Common myeloid progenitor, CD34-positive (primary cell): ENCODE measurements around the gene ZNF804B.

ENCODE experiments used
- CTCF ChIA-PET: fragments of 350-600 bp; sonication (Branson Sonifier 250); formaldehyde crosslinking; loops from one replicate; lab custom pipeline; 2021; ENCODE audit warnings: antibody characterized with exemption; lab: Charles Lee
- POLR2A ChIA-PET: fragments of 350-600 bp; sonication (Branson Sonifier 250); formaldehyde crosslinking; loops from one replicate; lab custom pipeline; 2021; ENCODE audit warnings: antibody characterized with exemption; lab: Charles Lee
- DNase-seq, 3 donors: peaks; one replicate each; pipeline versions ENCODE4 v3.0.0 to v3.0.0-alpha.2; 2013
- H3K27ac ChIP-seq, 2 experiments: 1 replicate in 1 of 2; 2 replicates in 1 of 2; pipeline ENCODE4 v1.7.0; 2013; ENCODE audit warnings: inconsistent platforms in 2 of 2, low read length in 2 of 2, mild to moderate bottlenecking in 2 of 2, low read depth in 1 of 2, moderate library complexity in 1 of 2; ENCODE audit not compliant: severe bottlenecking in 2 of 2, insufficient read depth in 1 of 2, poor library complexity in 1 of 2
- H3K27me3 ChIP-seq, 5 experiments: replicated peaks in 2 of 5; 1 replicate in 3 of 5; 2 replicates in 2 of 5; pipeline versions ENCODE4 v1.6.1 to v1.7.0; 2013; ENCODE audit warnings: low read length in 4 of 5, mild to moderate bottlenecking in 2 of 5, moderate library complexity in 2 of 5, inconsistent platforms in 1 of 5; ENCODE audit not compliant: insufficient read depth in 5 of 5, control insufficient read depth in 4 of 5
- H3K36me3 ChIP-seq, 4 experiments: 1 replicate in 2 of 4; 2 replicates in 2 of 4; pipeline versions ENCODE4 v1.6.1 to v1.7.0; 2013; ENCODE audit warnings: low read length in 3 of 4, control low read depth in 1 of 4, mild to moderate bottlenecking in 1 of 4; ENCODE audit not compliant: control insufficient read depth in 4 of 4, insufficient read depth in 4 of 4
- H3K4me1 ChIP-seq, 4 experiments: 1 replicate in 3 of 4; 2 replicates in 1 of 4; pipeline versions ENCODE4 v1.6.1 to v1.7.1; 2013; ENCODE audit warnings: low read length in 3 of 4, mild to moderate bottlenecking in 3 of 4, control low read depth in 1 of 4, inconsistent platforms in 1 of 4, moderate library complexity in 1 of 4; ENCODE audit not compliant: control insufficient read depth in 4 of 4, insufficient read depth in 4 of 4; ENCODE audit errors: control extremely low read depth in 1 of 4
- H3K4me3 ChIP-seq, 7 experiments: 1 replicate in 4 of 7; 2 replicates in 3 of 7; pipeline versions ENCODE4 v1.5.1 to v1.7.0; 2013; ENCODE audit warnings: mild to moderate bottlenecking in 7 of 7, low read length in 6 of 7, moderate library complexity in 6 of 7, inconsistent platforms in 2 of 7, low read depth in 2 of 7, control low read depth in 1 of 7; ENCODE audit not compliant: insufficient read depth in 4 of 7, control insufficient read depth in 1 of 7; ENCODE audit errors: extremely low read depth in 1 of 7
- H3K9me3 ChIP-seq, 5 experiments: 1 replicate in 4 of 5; 2 replicates in 1 of 5; pipeline versions ENCODE4 v1.6.1 to v1.7.1; 2013; ENCODE audit warnings: low read length in 4 of 5, mild to moderate bottlenecking in 2 of 5, inconsistent platforms in 1 of 5, low read depth in 1 of 5, moderate library complexity in 1 of 5; ENCODE audit not compliant: control insufficient read depth in 4 of 5, insufficient read depth in 2 of 5; ENCODE audit errors: control extremely low read depth in 1 of 5
- WGBS: methylation state at CpG from one replicate; pipeline ENCODE4 v1.1.5; 2013; ENCODE audit not compliant: insufficient coverage; 5-methylcytosine and 5-hydroxymethylcytosine counted together

The ZNF804B gene

DNA sequence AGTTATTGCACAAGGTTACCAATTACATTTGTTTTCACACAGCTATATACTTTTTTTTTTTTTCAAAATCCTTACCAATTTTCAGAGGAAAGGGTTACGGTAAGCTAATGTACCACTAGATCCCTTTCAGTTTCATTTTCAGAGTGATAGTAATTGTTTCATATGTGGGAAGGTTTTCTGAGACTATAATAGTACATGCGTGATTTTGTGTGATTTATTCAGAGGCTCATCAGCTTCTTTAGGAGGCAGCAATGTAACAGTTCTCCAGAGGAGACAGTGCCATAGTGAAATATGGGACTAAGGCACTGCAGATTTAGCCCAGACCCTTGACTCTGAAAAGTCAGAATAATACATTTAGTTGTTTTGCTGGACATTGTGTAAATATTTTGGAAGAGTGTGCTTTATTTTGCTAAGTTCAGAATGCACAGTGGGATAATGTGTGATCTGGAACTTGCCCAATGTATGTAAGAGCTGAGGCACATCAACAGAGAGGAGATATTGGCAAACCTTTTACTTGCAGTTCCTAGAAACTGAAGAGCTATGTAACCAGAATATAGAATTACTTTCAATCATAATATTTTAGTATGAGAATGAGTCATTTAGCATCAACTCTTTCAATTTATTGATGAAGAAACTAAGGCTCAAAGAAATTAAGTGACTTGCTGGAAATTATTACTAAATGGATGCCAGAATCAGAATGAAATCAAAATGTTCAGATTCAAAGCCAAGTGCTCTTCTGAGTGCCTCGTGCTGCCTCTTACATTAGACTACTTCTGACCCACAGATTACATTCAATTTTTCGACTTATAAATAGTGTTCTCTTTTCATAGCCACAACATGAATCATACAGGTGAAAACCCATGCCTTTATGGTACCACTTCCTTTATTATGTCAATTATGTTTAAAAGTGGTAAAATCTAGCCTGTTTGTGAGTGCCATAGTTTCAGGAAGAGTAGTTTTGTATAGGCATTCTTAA, 243.8 kb downstream of the ZNF804B start:
- ChIA-PET CTCF (no interaction called here), POLR2A (no interaction called here)
- Histone ChIP-seq H3K4me1 (peaks cover 2 to 11% (median 5%) of the 10 kb centered on the region in 4 experiments), H3K36me3 (no peaks in the 10 kb centered on the region), H3K9me3 (no peaks in the 10 kb centered on the region), H3K27me3 (no peaks in the 10 kb centered on the region), H3K4me3 (peak overlapping the region in 6 of 7 experiments; percentile 24 to 78 (median 52)), H3K27ac (peak overlapping the region in 1 of 2 experiments; percentile 55)
- WGBS, result 33% methylated on average over 2 of the region's 4 CpGs
- peak; percentile 22 to 65 (median 64) for DNase-seq

DNA sequence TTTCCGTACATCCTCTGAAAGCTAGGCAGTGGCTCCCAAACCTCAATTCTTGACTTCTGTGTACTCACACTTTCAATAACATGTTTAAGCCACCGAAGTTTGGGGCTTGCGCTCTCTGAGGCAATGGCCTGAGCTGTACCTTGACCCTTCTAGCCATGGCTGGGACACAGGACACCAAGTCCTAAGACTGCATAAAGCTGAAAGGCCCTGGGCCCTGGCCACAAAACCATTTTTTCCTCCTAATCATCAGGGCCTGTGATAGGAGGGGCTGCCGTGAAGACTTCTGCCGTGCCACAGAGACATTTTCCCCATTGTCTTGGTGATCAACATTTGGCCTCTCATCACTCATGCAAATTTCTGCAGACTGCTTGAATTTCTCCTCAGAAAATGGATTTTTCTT, 252.5 kb downstream of the ZNF804B start:
- Histone ChIP-seq H3K27ac (no peak overlapping the region), H3K4me1 (no peaks in the 10 kb centered on the region), H3K27me3 (no peaks in the 10 kb centered on the region), H3K36me3 (no peaks in the 10 kb centered on the region), H3K4me3 (no peak overlapping the region), H3K9me3 (peaks cover 0 to 7% (median 0%) of the 10 kb centered on the region in 5 experiments)
- WGBS, result 92% methylated on average over 5 of the region's 5 CpGs
- ChIA-PET POLR2A (no interaction called here), CTCF (no interaction called here)
- no peak for DNase-seq

DNA sequence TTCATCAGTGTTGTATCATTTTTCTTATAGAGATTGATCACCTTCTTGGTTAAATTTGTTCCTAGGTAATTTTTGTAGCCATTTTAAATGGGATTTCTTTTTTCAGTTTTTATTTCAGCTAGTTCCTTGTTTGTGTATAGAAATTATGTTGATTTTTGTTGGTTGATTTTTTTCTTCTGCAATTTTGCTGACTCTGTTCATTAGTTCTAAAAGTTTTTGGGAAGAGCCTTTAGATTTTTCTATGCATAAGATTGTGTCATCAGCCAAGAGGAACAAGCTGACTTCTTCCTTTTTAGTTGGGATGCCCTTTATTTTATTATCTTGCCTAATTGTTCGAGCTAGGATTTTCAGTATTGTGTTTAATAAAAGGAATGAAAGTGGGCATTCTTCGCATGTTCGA, 258.2 kb downstream of the ZNF804B start:
- Histone ChIP-seq H3K36me3 (no peaks in the 10 kb centered on the region), H3K9me3 (peaks cover 0 to 1% (median 0%) of the 10 kb centered on the region in 5 experiments), H3K27ac (no peak overlapping the region), H3K4me1 (no peaks in the 10 kb centered on the region), H3K4me3 (no peak overlapping the region), H3K27me3 (no peaks in the 10 kb centered on the region)
- ChIA-PET POLR2A (no interaction called here), CTCF (no interaction called here)
- no peak for DNase-seq
- no CpG with 5 or more reads among the region's 3 CpGs for WGBS

DNA sequence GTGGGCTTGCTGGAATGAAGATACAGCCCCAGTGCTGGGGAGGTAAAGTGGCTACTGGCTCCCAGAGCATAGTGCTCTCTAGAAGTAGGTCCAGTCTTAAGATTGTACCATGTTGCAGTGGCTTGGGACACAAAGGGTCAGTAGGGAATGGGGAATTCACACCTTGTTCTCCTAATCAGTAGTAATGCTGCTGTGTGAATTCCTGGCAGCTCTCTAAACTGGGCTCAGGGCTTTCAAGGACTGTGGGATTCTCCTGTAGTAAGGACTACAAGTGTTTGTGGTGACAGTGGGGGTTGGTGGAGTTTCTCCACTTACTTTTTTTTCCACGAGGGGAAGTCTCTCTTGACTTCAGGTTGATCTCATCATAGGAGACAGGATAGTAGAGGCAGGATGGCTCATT, 262.2 kb downstream of the ZNF804B start:
- no CpG with 5 or more reads among the region's 1 CpG for WGBS
- CTCF ChIA-PET, result no interaction called here
- no peaks in the 10 kb centered on the region for H3K36me3 ChIP-seq
- H3K4me1 ChIP-seq, result peaks cover 0 to 10% (median 8%) of the 10 kb centered on the region in 4 experiments
- no peak overlapping the region for H3K27ac ChIP-seq
- H3K4me3 ChIP-seq, result no peak overlapping the region
- H3K9me3 ChIP-seq, result no peaks in the 10 kb centered on the region
- no peak for DNase-seq
- no peaks in the 10 kb centered on the region for H3K27me3 ChIP-seq
- POLR2A ChIA-PET, result no interaction called here

DNA sequence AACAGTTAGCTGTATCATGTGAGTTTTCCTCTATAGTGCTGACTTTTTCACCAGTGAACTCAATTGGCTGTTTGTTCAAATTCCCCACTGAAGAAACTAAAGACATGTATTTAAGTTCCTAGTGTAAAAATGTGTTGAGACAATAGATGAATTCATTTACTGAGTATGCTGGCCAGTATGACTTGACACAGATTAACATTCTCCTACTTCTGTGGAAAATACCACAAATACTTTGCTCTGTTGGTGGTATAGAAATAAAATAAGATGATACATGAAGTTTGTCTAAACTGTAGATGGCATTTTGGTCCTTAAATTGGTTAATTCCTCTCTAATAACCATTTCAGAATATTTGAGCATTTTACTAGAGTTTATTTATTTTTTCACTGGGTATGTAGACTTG, 263.7 kb downstream of the ZNF804B start:
- POLR2A ChIA-PET, result no interaction called here
- H3K4me3 ChIP-seq, result no peak overlapping the region
- no peak for DNase-seq
- CTCF ChIA-PET, result no interaction called here
- no peaks in the 10 kb centered on the region for H3K36me3 ChIP-seq
- H3K27ac ChIP-seq, result no peak overlapping the region
- no peaks in the 10 kb centered on the region for H3K9me3 ChIP-seq
- no peaks in the 10 kb centered on the region for H3K27me3 ChIP-seq
- peaks cover 0 to 10% (median 8%) of the 10 kb centered on the region in 4 experiments for H3K4me1 ChIP-seq

DNA sequence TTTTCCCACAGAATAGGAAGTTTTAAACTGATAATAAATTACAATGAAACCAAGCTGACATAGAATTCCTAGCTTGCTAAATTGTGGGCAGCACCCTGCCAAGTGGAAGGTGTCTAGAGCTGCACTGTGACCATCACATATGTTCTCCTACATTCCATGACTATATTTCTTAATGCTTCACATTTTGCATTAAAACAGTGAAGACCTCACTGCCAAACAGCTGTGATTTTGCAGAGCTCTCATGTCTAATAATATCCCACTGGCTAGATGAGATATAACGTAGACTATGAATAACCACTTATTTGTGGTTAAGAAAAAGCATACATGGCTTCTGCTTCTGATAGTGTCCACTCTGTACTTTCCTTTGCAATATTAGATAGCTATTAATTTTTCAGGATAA, 264.4 kb downstream of the ZNF804B start:
- no peaks in the 10 kb centered on the region for H3K36me3 ChIP-seq
- DNase-seq, result peak in 1 of 3 donors; percentile 6
- CTCF ChIA-PET, result no interaction called here

DNA sequence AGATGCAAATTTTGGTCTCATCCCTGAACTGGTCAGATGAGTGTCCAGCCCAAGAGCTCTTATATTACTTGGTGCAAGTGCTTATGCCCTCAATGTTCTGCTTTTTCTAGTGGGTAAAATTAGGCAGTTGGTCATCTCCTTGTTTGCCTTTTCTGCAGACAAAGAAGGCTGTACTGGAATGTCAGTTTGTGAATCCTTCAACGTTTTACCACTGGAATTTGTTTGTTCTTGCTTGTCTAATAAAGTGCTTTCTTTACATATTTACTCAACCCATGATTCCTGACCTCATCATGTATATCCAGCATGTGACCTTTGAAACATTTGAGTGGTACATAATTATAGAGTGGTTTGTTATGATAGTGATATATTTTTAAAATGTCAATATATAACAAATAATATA, 268.3 kb downstream of the ZNF804B start:
- WGBS, result no CpG with 5 or more reads among the region's 1 CpG
- CTCF ChIA-PET, result no interaction called here

More for the DNA sequence above, 264.4 kb downstream of the ZNF804B start:
- Histone ChIP-seq H3K4me3 (no peak overlapping the region), H3K9me3 (no peaks in the 10 kb centered on the region), H3K27ac (no peak overlapping the region), H3K4me1 (peaks cover 0 to 10% (median 8%) of the 10 kb centered on the region in 4 experiments), H3K27me3 (no peaks in the 10 kb centered on the region)
- POLR2A ChIA-PET, result no interaction called here
- no CpG with 5 or more reads among the region's 1 CpG for WGBS

More for the DNA sequence above, 268.3 kb downstream of the ZNF804B start:
- DNase-seq, result no peak
- Histone ChIP-seq H3K27me3 (no peaks in the 10 kb centered on the region), H3K4me3 (no peak overlapping the region), H3K9me3 (no peaks in the 10 kb centered on the region), H3K27ac (no peak overlapping the region), H3K4me1 (peaks cover 0 to 17% (median 11%) of the 10 kb centered on the region in 4 experiments), H3K36me3 (no peaks in the 10 kb centered on the region)
- POLR2A ChIA-PET, result no interaction called here
